Right atrium auricular region (tissue), 2 donors: ENCODE data around the gene ARPC1B. TPM values are rescaled to one million over a fixed set of nuclear protein-coding genes. Genes with fewer than 3 reads are reported as not detected.

Experiments
- DNase-seq: peaks from one replicate; pipeline ENCODE4 v3.0.0-alpha.2; 2019; ENCODE audit warnings: low spot score
- H3K27ac ChIP-seq, 2 donors: fragments of 200-600 bp; sonication (generic); 1 replicate in 1 of 2; 2 replicates in 1 of 2; pipeline ENCODE4 v1.5.1; 2016 to 2019
- H3K27me3 ChIP-seq, 2 donors: fragments of 200-600 bp; sonication (generic); one replicate each; pipeline versions ENCODE4 v1.5.1 to v1.6.0; 2017 to 2019
- H3K36me3 ChIP-seq: fragments of 200-600 bp; sonication (generic); one replicate; pipeline ENCODE4 v1.5.1; 2016
- H3K4me1 ChIP-seq, 2 donors: fragments of 200-600 bp; sonication (generic); one replicate each; pipeline versions ENCODE4 v1.5.1 to v1.6.0; 2017 to 2019
- H3K4me3 ChIP-seq, 2 donors: fragments of 200-600 bp; sonication (generic); 1 replicate in 1 of 2; 2 replicates in 1 of 2; pipeline ENCODE4 v1.5.1; 2017 to 2019; ENCODE audit warnings: mild to moderate bottlenecking in 1 of 2, moderate library complexity in 1 of 2
- H3K9me3 ChIP-seq, 2 donors: fragments of 200-600 bp; sonication (generic); one replicate each; pipeline ENCODE4 v1.5.1; 2019
- CTCF ChIP-seq, 2 donors: fragments of 200-600 bp; sonication (generic); IDR thresholded peaks; one replicate each; pipeline ENCODE4 v1.5.1; 2019; ENCODE audit warnings: antibody characterized with exemption in 2 of 2
- total RNA-seq, 2 donors: library from RNA; depleted of rRNA; stranded (reverse); fragments of >200 nt; gene quantifications; one replicate each; pipeline ENCODE4 v1.1.0, GENCODE V29; 2016

The ARPC1B gene
- total RNA-seq, 2 donors from 2014 or later, result 53.0 to 115 TPM

GRCh38 chr7:99402854-99403253, 28.3 kb downstream of the ARPC1B start:
- no peaks in the 10 kb centered on the region for H3K9me3 ChIP-seq
- peaks cover 55% of the 10 kb centered on the region for H3K36me3 ChIP-seq
- H3K4me1 ChIP-seq, result peaks cover 0 to 22% of the 10 kb centered on the region in 2 donors
- H3K4me3 ChIP-seq, result no peak overlapping the region
- no peak for DNase-seq
- no peaks in the 10 kb centered on the region for H3K27me3 ChIP-seq
- no peak for TF ChIP-seq CTCF (IDR thresholded peaks at IDR 0.05)
- H3K27ac ChIP-seq, result no peak overlapping the region

GRCh38 chr7:99403764-99404163, 29.2 kb downstream of the ARPC1B start:
- Histone ChIP-seq H3K36me3 (peaks cover 46% of the 10 kb centered on the region), H3K4me1 (peaks cover 0 to 22% of the 10 kb centered on the region in 2 donors)

GRCh38 chr7:99404235-99404976, 29.9 kb downstream of the ARPC1B start:
- peaks cover 0 to 24% of the 10 kb centered on the region in 2 donors for H3K4me1 ChIP-seq
- no peaks in the 10 kb centered on the region for H3K9me3 ChIP-seq
- no peak overlapping the region for H3K4me3 ChIP-seq
- no peak for TF ChIP-seq CTCF (IDR thresholded peaks at IDR 0.05)
- H3K36me3 ChIP-seq, result peaks cover 41% of the 10 kb centered on the region
- no peaks in the 10 kb centered on the region for H3K27me3 ChIP-seq
- no peak for DNase-seq
- H3K27ac ChIP-seq, result no peak overlapping the region

More at GRCh38 chr7:99403764-99404163, 29.2 kb downstream of the ARPC1B start:
- TF ChIP-seq CTCF (IDR thresholded peaks at IDR 0.05), result no peak
- no peaks in the 10 kb centered on the region for H3K27me3 ChIP-seq
- no peak overlapping the region for H3K4me3 ChIP-seq
- H3K9me3 ChIP-seq, result no peaks in the 10 kb centered on the region
- no peak for DNase-seq
- H3K27ac ChIP-seq, result no peak overlapping the region

DNA sequence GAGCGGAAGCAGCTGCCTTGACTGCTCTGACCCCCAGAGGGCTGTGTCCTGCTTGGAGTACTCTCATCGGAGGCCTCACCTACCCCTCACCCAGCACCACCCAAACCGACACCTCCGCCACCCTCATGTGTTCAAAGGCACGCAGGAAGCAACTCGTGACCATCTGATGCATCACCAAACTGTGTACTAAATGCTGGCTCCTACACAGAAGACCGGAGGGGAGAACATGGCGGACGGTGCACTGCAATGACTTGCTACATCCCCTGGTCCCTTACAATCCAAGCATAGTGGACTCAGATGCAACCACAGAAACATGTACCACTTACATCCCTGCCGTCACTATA, 30.4 kb downstream of the ARPC1B start:
- DNase-seq, result no peak
- Histone ChIP-seq H3K4me3 (no peak overlapping the region), H3K4me1 (peaks cover 0 to 29% of the 10 kb centered on the region in 2 donors), H3K27me3 (no peaks in the 10 kb centered on the region), H3K9me3 (no peaks in the 10 kb centered on the region), H3K27ac (no peak overlapping the region), H3K36me3 (peaks cover 36% of the 10 kb centered on the region)
- no peak for TF ChIP-seq CTCF (IDR thresholded peaks at IDR 0.05)

GRCh38 chr7:99406557-99406956, 32.0 kb downstream of the ARPC1B start:
- no peak for DNase-seq
- Histone ChIP-seq H3K27ac (no peak overlapping the region), H3K4me1 (peaks cover 0 to 36% of the 10 kb centered on the region in 2 donors), H3K27me3 (no peaks in the 10 kb centered on the region), H3K4me3 (no peak overlapping the region), H3K36me3 (peaks cover 32% of the 10 kb centered on the region), H3K9me3 (no peaks in the 10 kb centered on the region)
- no peak for TF ChIP-seq CTCF (IDR thresholded peaks at IDR 0.05)
